NCI-H2107 (cell line): ENCODE measurements around the gene COX8A.
"Not testable (repeated sequence)": the region's sequence is repeated elsewhere in the genome, so short reads cannot be mapped to it uniquely, and the experiment has no call there.

ENCODE experiments used
- DNase-seq: peaks from one replicate; lab custom pipeline; 2025; lab: John Stamatoyannopoulos, UW

The COX8A gene

GRCh38 chr11:63969461-63969860, 5.0 kb upstream of the COX8A start:
- DNase-seq, result no peak

DNA sequence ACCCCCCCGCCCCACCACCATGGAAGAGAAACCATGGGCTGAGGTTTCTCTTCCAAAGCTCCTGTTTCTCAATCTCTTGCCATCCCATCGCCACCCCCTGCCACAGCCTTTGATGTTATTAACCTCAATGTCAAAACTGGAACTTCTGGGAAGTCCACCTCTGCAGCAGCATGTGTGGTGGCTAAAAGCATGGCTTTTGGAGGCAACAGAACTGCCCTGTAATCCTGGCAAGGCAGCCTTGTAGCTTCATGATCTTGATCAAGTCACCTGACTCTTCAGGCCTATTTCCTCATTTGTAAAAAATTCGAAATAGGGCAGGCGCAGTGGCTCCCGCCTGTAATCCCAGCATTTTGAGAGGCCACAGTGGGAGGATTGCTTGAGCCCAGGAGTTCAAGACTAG, 3.5 kb upstream of the COX8A start:
- DNase-seq, result no peak

DNA sequence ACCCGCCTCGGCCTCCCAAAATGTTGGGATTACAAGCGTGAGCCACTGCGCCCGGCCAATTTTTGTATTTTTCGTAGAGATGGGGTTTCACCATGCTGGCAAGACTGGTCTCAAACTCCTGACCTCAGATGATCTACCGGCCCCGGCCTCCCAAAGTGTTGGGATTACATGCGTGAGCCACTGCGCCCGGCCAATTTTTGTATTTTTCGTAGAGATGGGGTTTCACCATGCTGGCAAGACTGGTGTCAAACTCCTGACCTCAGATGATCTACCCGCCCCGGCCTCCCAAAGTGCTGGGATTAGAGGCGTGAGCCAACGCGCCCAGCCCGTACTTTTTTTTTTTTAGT, 535 bp upstream of the COX8A start:
- DNase-seq, result not testable (repeated sequence)

DNA sequence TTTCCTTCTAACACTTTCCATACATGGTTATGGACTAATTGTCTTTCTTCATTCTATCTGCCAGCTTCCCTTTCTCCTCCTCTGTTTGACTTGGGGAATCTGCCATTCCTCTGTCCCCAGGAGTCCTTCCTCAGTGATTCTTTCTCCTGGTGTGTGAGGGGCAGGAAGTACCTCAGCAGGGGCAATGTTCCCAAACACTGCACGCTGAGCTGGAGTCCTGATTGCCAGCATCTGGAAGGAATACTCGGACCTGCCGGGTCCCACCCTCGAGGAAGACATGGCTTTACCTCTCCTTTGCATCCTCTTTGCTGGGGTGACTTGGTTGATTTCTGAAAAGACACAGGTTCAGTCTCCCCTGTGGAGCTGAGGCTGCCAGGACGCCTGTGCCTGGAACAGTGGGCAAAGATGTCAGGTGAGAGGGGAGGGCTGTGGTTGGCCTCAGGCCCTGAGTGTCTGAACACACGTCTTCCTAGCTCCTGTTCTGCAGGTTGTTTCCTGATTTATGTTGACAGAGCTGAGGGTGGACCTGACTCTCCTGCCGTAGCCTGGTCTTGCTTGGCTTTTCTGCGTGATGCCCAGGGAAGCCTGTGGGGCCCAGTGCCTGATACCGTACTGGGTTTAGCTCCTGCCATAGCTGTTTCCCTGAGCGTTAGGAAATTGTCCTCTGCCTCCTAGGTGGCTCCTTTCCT, 4.3 kb downstream of the COX8A start:
- DNase-seq, result no peak

DNA sequence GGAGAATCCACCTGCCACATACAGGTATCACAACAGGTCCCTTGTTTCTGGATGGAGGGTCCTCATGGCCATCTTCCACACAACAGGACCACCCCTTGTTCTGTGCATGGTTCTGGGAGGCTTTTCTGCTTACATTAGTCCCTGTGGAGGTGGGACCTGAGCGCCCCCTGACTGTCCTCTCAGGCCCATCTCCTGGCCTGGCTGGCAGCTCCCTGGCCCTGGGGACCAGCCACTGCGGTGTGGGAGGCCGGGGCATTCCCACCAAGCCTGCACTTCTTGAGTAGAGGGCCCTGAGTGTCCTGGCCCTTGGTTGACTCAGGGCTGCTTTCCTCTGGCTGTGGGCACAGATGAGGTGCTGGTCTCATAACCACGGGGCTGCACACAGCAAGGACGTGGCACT, 5.0 kb downstream of the COX8A start:
- DNase-seq, result no peak

GRCh38 chr11:63985812-63986155, 11.4 kb downstream of the COX8A start:
- no peak for DNase-seq

DNA sequence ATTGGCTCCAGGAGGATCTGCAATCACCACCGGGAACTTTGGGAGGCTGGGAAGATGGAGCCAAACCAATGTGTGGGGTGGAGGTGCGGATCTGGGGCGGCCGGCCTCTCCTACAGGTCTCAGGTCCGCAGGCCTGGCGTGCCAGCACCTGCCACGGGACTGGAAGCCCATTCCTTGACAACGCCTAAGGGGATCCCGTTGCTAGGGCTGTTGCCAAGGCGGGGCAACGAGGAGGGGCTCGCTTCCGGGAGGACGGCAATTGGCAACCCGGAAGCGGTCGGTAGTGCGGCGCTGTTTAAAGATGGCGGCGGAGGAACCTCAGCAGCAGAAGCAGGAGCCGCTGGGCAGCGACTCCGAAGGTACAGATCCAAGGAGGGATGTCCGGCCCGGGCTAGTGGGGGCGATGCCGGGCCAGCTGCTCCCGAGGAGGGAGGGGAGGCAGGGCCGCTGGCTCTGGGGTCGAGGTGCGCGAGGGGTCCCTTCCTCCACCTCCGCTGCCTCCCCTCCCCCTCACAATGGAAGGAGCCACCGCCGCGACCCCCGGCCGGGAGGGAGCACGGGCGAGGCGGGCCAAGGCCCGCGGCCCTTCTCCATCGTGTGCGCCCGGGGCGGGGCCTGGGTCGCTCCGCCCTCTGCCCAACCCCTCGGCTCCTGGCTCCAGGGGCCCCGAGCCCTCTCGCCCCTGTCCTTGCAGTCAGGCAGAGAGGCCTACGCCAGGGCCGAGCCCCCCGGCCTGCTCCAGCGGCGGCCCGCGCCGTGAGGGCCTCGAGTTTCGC, 11.9 kb downstream of the COX8A start, which contains the start of gene OTUB1:
Gene OTUB1, plus strand, starts transcription at position 283 of the 776 bp plus-strand sequence. Its CDS starts 19 bp downstream, at position 302.
- DNase-seq, result peak; percentile 85

GRCh38 chr11:63986932-63987513, 12.6 kb downstream of the COX8A start:
- no peak for DNase-seq

GRCh38 chr11:63991558-63991957, 17.1 kb downstream of the COX8A start:
- no peak for DNase-seq

DNA sequence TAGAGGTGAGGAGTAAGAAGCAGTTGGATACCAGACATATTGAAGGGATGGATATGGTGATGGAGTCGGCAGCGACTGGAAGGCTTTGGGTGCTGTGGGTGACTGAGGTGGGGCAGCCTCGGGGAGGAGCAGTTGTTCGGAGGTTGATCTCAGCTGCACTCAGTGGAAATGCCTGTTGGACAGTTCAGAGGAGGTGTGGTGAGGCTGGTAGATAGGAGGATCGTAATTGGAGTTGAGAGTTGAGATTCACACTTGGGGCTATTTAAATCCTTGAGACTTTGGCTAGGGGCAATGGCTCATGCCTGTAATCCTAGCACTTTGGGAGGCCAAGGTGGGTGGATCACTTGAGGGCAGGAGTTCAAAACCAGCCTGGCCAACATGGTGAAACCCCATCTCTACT, 18.7 kb downstream of the COX8A start:
- DNase-seq, result no peak

DNA sequence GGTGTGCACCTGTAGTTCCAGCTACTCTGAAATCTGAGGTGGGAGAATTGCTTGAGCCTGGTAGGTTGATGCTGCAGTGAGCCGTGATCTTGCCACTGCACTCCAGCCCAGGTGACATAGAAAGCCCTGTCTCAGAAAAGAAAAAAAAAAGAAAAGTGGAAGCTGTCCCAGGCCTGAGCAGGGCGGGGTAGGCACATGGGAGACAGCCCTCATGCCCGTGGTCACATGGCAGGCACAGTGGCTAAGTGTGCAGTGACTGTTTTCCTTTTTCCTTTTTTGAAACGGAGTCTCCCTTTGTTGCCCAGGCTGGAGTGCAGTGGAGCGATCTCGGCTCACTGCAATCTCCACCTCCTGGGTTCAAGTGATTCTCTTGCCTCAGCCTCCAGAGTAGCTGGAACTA, 19.6 kb downstream of the COX8A start:
- no peak for DNase-seq

DNA sequence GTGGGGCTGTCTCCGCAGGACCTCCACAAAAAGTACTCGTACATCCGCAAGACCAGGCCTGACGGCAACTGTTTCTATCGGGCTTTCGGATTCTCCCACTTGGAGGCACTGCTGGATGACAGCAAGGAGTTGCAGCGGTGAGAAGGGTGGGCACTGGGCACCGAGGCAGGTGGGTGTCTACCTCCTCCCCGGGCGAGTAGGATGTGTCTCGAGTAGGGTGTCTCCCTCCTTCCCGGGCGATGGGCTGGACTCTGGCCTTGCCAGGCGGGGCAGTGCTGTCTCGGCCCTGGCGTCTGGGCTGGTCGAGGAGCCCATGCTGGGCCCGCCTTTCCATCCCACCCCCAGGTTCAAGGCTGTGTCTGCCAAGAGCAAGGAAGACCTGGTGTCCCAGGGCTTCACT, 22.1 kb downstream of the COX8A start:
- DNase-seq, result no peak

DNA sequence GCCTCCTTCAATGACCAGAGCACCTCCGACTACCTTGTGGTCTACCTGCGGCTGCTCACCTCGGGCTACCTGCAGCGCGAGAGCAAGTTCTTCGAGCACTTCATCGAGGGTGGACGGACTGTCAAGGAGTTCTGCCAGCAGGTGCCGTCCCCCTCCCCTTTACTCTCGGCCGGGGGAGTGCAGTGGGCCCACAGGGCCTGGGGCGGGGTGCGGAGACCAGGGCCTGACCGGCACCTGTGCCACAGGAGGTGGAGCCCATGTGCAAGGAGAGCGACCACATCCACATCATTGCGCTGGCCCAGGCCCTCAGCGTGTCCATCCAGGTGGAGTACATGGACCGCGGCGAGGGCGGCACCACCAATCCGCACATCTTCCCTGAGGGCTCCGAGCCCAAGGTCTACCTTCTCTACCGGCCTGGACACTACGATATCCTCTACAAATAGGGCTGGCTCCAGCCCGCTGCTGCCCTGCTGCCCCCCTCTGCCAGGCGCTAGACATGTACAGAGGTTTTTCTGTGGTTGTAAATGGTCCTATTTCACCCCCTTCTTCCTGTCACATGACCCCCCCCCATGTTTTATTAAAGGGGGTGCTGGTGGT, 22.8 kb downstream of the COX8A start:
- DNase-seq, result no peak

- DNase-seq, result no peak
Observed at GRCh38 chr11:63997801-63998337, 23.4 kb downstream of the COX8A start.

- no peak for DNase-seq
Observed at GRCh38 chr11:63998558-63999348, 24.3 kb downstream of the COX8A start.

- no peak for DNase-seq
Observed at GRCh38 chr11:63999349-64000025, 25.1 kb downstream of the COX8A start.

- DNase-seq, result no peak
Observed at GRCh38 chr11:64000026-64000739, 25.8 kb downstream of the COX8A start.

GRCh38 chr11:64000740-64001483, 26.5 kb downstream of the COX8A start:
- DNase-seq, result no peak

GRCh38 chr11:64001484-64002420, 27.3 kb downstream of the COX8A start:
- DNase-seq, result no peak
